ENCODE measurements around the gene UBR4.

DNA sequence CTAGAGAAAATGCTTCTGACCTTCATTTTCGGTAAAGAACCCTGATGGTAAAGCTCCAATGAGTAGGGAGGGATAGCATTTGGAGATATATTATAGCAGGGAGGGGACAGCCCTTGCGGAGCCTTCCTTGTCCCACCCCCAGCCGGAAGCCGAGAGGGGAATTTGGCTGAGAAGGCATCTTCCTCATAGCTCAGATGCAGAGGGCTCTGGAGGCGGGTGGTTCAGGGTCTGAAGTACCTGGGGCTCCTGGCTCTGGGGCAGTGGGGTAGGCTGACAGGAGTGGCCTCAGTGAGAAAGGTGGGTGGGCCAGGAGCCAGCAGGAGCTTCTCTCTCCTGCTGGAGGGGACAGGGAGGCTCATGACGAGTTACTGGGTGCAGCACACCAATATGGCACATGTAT is 165.6 kb downstream of the UBR4 start:
- TF ChIP-seq, protein P1, sequence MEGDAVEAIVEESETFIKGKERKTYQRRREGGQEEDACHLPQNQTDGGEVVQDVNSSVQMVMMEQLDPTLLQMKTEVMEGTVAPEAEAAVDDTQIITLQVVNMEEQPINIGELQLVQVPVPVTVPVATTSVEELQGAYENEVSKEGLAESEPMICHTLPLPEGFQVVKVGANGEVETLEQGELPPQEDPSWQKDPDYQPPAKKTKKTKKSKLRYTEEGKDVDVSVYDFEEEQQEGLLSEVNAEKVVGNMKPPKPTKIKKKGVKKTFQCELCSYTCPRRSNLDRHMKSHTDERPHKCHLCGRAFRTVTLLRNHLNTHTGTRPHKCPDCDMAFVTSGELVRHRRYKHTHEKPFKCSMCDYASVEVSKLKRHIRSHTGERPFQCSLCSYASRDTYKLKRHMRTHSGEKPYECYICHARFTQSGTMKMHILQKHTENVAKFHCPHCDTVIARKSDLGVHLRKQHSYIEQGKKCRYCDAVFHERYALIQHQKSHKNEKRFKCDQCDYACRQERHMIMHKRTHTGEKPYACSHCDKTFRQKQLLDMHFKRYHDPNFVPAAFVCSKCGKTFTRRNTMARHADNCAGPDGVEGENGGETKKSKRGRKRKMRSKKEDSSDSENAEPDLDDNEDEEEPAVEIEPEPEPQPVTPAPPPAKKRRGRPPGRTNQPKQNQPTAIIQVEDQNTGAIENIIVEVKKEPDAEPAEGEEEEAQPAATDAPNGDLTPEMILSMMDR (IDR thresholded peaks at IDR 0.05), result no peak
- TF ChIP-seq POLR2A (IDR thresholded peaks at IDR 0.05), result no peak
